ENCODE results near the gene LMBR1.
"Not testable (repeated sequence)": the region's sequence is repeated elsewhere in the genome, so short reads cannot be mapped to it uniquely, and the experiment has no call there.

Gene LMBR1

GRCh38 chr7:156655251-156655650, 237.7 kb downstream of the LMBR1 start:
- no peak for DNase-seq (ENCODE audit: low read depth)

- no peak for DNase-seq (ENCODE audit: low read depth)
Measured at GRCh38 chr7:156654511-156655234, 238.3 kb downstream of the LMBR1 start.

- DNase-seq (ENCODE audit: low read depth), result no peak
Measured at GRCh38 chr7:156652886-156653568, 240.0 kb downstream of the LMBR1 start.

GRCh38 chr7:156651474-156651873, 241.5 kb downstream of the LMBR1 start:
- DNase-seq (ENCODE audit: low read depth), result no peak

- DNase-seq (ENCODE audit: low read depth), result no peak
Measured at GRCh38 chr7:156650042-156650441, 242.9 kb downstream of the LMBR1 start.

- not testable (repeated sequence) for DNase-seq (ENCODE audit: low read depth)
Measured at GRCh38 chr7:156647330-156647729, 245.7 kb downstream of the LMBR1 start.

- DNase-seq (ENCODE audit: low read depth), result no peak
Measured at GRCh38 chr7:156642306-156643045, 250.5 kb downstream of the LMBR1 start.

- no peak for DNase-seq (ENCODE audit: low read depth)
Measured at GRCh38 chr7:156640949-156641485, 252.0 kb downstream of the LMBR1 start.

- peak; percentile 85 for DNase-seq (ENCODE audit: low read depth)
Measured at GRCh38 chr7:156640257-156640948, 252.6 kb downstream of the LMBR1 start, which contains the start of gene RNF32. TSS of gene RNF32 (plus strand) at chr7:156640774. CDS start at chr7:156643878, 3,104 bp downstream.

GRCh38 chr7:156639426-156640256, 253.3 kb downstream of the LMBR1 start:
- DNase-seq (ENCODE audit: low read depth), result no peak

- no peak for DNase-seq (ENCODE audit: low read depth)
Measured at GRCh38 chr7:156638443-156639077, 254.4 kb downstream of the LMBR1 start.

GRCh38 chr7:156637093-156637492, 255.9 kb downstream of the LMBR1 start:
- not testable (repeated sequence) for DNase-seq (ENCODE audit: low read depth)

- no peak for DNase-seq (ENCODE audit: low read depth)
Measured at GRCh38 chr7:156635529-156636385, 257.2 kb downstream of the LMBR1 start.

GRCh38 chr7:156634117-156634516, 258.9 kb downstream of the LMBR1 start:
- DNase-seq (ENCODE audit: low read depth), result no peak

- no peak for DNase-seq (ENCODE audit: low read depth)
Measured at GRCh38 chr7:156629873-156630272, 263.1 kb downstream of the LMBR1 start.

- DNase-seq (ENCODE audit: low read depth), result no peak
Measured at GRCh38 chr7:156628562-156628961, 264.4 kb downstream of the LMBR1 start.

Data from activated T-helper 1 cell treated with Interleukin-2 at 50 U/mL for 16 hours (primary cell).